Osteoblast (primary cell): ENCODE results near the gene PCED1B. TPM values are rescaled to one million over a fixed set of nuclear protein-coding genes. Genes with fewer than 3 reads are reported as not detected.
A peak's percentile ranks its signal among the peaks of the same experiment; 100 is the strongest.

Experiments used
- DNase-seq: peaks from one replicate; pipeline ENCODE4 v3.0.0; 2011; ENCODE audit warnings: low spot score, mixed read lengths; ENCODE audit not compliant: insufficient read length; ENCODE audit errors: missing footprints
- H2AFZ ChIP-seq: 2 replicates; pipeline ENCODE4 v1.6.0; 2011; ENCODE audit warnings: mild to moderate bottlenecking, low read length
- H3K27ac ChIP-seq: 2 replicates; pipeline ENCODE4 v1.5.1; 2011; ENCODE audit warnings: mild to moderate bottlenecking, low read depth, low read length, moderate library complexity
- H3K27me3 ChIP-seq: 2 replicates; pipeline ENCODE4 v1.6.0; 2012; ENCODE audit warnings: mild to moderate bottlenecking, control low read depth, inconsistent platforms, low read length, moderate library complexity; ENCODE audit not compliant: insufficient read depth
- H3K36me3 ChIP-seq: 2 replicates; pipeline ENCODE4 v1.5.1; 2011; ENCODE audit warnings: mild to moderate bottlenecking, low read length, control low read depth, moderate library complexity; ENCODE audit not compliant: insufficient read depth
- H3K4me1 ChIP-seq: 2 replicates; pipeline ENCODE4 v1.5.1; 2011; ENCODE audit warnings: mild to moderate bottlenecking, low read length, control low read depth, moderate library complexity; ENCODE audit not compliant: insufficient read depth
- H3K4me2 ChIP-seq: 2 replicates; pipeline ENCODE4 v1.6.0; 2011; ENCODE audit warnings: mild to moderate bottlenecking, low read length; ENCODE audit not compliant: insufficient read depth
- H3K4me3 ChIP-seq: fragments of 200-600 bp; sonication (generic); 3 replicates; pipeline ENCODE4 v1.5.1; 2012; ENCODE audit warnings: mild to moderate bottlenecking, low read length, inconsistent platforms; ENCODE audit not compliant: insufficient read depth
- H3K79me2 ChIP-seq: 2 replicates; pipeline ENCODE4 v1.6.0; 2012; ENCODE audit warnings: mild to moderate bottlenecking, low read length, control low read depth, inconsistent platforms; ENCODE audit not compliant: insufficient read depth
- H3K9me3 ChIP-seq: 2 replicates; pipeline ENCODE4 v1.5.1; 2011; ENCODE audit warnings: low read depth, low read length, control low read depth
- H4K20me1 ChIP-seq: 2 replicates; pipeline ENCODE4 v1.6.0; 2012; ENCODE audit warnings: mild to moderate bottlenecking, low read length, control low read depth; ENCODE audit not compliant: insufficient read depth
- total RNA-seq: library from RNA; depleted of rRNA; stranded (reverse); fragments of >200 nt; gene quantifications from 2 replicates; pipeline ENCODE4 v1.2.3, GENCODE V29; 2012
- TF ChIP-seq, protein P1 (sequence below): IDR thresholded peaks from 2 replicates; pipeline ENCODE4 v1.5.1; 2011; ENCODE audit warnings: mild to moderate bottlenecking, low read depth, low read length, moderate library complexity; ENCODE audit errors: extremely low read depth

The PCED1B gene, protein sequence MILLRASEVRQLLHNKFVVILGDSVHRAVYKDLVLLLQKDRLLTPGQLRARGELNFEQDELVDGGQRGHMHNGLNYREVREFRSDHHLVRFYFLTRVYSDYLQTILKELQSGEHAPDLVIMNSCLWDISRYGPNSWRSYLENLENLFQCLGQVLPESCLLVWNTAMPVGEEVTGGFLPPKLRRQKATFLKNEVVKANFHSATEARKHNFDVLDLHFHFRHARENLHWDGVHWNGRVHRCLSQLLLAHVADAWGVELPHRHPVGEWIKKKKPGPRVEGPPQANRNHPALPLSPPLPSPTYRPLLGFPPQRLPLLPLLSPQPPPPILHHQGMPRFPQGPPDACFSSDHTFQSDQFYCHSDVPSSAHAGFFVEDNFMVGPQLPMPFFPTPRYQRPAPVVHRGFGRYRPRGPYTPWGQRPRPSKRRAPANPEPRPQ
- 0.29 and 0.36 TPM in 2 replicates for total RNA-seq

DNA sequence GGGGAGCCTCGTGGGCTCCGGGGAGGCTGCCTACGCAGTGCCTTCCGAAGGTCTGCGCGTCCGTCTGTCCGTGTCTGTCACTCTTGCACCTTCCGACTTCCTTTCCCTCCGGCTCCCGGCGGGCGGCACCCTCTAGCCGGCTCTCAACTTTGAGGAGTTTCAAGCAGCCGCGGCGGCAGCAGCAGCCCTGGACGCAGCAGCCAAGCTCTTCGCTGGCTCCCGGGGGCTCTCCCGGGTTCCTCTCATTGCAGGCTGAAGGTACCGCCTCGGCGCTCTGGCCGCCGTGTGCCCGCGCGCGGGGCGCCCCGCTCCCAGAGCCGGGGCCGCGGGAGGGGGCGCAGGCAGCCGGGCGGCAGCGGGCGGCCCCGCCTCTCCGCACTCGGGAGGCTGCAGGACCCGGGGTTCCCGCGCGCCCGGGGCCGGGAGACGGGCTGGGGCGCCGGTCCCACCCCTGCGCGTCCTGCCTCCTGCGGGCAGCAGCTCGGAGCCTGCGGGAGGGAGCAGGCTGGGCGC is at the start of gene PCED1B, which contains the start of gene AMIGO2:
TSS of gene PCED1B (plus strand) at position 154 of the 513 bp plus-strand sequence. CDS start 155,443 bp downstream, outside the sequence.
TSS of gene AMIGO2 (minus strand) at position 492 of the 513 bp plus-strand sequence. CDS start 957 bp downstream, outside the sequence.
- no peaks in the 10 kb centered on the region for H3K9me3 ChIP-seq
- peak within 1 kb of the TSS; percentile 82 for H3K4me3 ChIP-seq
- peak; percentile 81 for DNase-seq
- TF ChIP-seq, protein P1, sequence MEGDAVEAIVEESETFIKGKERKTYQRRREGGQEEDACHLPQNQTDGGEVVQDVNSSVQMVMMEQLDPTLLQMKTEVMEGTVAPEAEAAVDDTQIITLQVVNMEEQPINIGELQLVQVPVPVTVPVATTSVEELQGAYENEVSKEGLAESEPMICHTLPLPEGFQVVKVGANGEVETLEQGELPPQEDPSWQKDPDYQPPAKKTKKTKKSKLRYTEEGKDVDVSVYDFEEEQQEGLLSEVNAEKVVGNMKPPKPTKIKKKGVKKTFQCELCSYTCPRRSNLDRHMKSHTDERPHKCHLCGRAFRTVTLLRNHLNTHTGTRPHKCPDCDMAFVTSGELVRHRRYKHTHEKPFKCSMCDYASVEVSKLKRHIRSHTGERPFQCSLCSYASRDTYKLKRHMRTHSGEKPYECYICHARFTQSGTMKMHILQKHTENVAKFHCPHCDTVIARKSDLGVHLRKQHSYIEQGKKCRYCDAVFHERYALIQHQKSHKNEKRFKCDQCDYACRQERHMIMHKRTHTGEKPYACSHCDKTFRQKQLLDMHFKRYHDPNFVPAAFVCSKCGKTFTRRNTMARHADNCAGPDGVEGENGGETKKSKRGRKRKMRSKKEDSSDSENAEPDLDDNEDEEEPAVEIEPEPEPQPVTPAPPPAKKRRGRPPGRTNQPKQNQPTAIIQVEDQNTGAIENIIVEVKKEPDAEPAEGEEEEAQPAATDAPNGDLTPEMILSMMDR, result peak; percentile 47
- H3K4me1 ChIP-seq, result peaks cover 56% of the 10 kb centered on the region
- H4K20me1 ChIP-seq, result peaks cover 3% of the 10 kb centered on the region
- H3K27ac ChIP-seq, result peak within 1 kb of the TSS; percentile 92
- H3K79me2 ChIP-seq, result peaks cover 39% of the 10 kb centered on the region
- H3K36me3 ChIP-seq, result peaks cover 12% of the 10 kb centered on the region
- H3K4me2 ChIP-seq, result peak within 1 kb of the TSS; percentile 92
- H3K27me3 ChIP-seq, result no peaks in the 10 kb centered on the region
- peak within 1 kb of the TSS; percentile 90 for H2AFZ ChIP-seq

DNA sequence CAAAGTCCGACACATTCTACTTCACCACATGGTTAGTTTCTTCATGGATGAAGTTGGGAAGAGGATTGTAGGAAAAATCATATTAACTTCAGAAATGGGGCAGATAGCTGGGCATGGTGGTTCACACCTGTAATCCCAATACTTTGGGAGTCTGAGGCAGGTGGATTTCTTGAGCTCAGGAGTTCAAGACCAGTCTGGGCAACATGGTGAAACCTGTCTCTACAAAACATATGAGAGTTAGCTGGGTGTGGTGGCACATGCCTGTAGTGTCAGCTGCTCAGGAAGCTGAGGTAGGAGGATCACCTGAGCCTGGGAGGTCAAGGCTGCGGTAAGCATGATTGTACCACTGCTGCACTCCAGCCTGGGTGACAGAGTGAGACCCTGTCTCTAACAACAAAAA is 49.5 kb upstream of the PCED1B start:
- H3K4me1 ChIP-seq, result peaks cover 12% of the 10 kb centered on the region
- TF ChIP-seq, protein P1, result no peak
- H3K4me2 ChIP-seq, result no peak overlapping the region
- H3K4me3 ChIP-seq, result no peak overlapping the region
- no peak overlapping the region for H3K27ac ChIP-seq
- H2AFZ ChIP-seq, result no peak overlapping the region
- no peaks in the 10 kb centered on the region for H3K36me3 ChIP-seq
- H4K20me1 ChIP-seq, result no peaks in the 10 kb centered on the region
- H3K9me3 ChIP-seq, result no peaks in the 10 kb centered on the region
- H3K79me2 ChIP-seq, result no peaks in the 10 kb centered on the region
- H3K27me3 ChIP-seq, result no peaks in the 10 kb centered on the region
- DNase-seq, result no peak

DNA sequence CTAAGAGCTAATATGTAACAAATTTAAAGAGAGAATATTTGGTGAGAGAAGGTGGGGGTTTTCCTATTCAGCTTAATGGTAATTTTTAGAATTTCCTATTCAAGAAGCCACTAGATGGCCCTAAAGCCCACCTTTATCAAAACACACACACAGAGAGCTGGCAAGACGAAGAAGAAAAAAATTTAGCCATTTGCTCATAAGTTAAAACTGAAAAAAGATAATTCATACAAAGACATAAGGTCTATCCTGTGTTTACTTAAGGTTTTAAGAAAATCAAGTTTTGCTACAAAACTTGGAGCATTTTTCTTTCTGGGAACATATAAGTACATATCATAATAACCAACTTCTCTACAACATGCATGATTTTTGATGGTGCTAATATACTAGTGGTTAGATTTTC is 46.8 kb upstream of the PCED1B start:
- Histone ChIP-seq H3K27ac (no peak overlapping the region), H3K4me3 (no peak overlapping the region), H3K36me3 (no peaks in the 10 kb centered on the region), H3K27me3 (no peaks in the 10 kb centered on the region), H2AFZ (peak overlapping the region; percentile 49), H3K9me3 (no peaks in the 10 kb centered on the region), H4K20me1 (no peaks in the 10 kb centered on the region), H3K4me1 (peaks cover 12% of the 10 kb centered on the region), H3K4me2 (peak overlapping the region; percentile 15), H3K79me2 (no peaks in the 10 kb centered on the region)
- TF ChIP-seq, protein P1, result peak; percentile 57
- peak; percentile 39 for DNase-seq

DNA sequence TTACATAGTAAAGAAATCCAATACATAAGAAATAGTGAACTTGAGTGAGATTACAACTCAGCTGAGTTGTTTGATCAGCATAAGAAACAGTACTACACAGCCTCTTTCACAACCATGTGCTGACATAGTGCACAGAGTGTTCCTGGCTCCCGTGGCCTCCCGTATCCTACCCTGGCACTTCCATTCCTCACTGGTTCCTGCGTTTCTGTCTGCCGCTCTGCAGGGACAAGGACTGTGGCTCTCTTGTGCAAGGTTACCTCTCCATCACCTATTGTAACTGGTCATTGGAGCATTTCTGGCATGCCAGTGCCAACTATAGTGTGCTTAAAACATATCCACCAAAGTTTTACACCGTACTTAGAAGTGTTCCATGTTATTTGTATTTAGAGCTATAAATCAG is 46.3 kb upstream of the PCED1B start:
- Histone ChIP-seq H3K9me3 (no peaks in the 10 kb centered on the region), H3K79me2 (no peaks in the 10 kb centered on the region), H2AFZ (peak overlapping the region; percentile 49), H3K4me2 (peak overlapping the region; percentile 15), H3K4me1 (peaks cover 12% of the 10 kb centered on the region), H3K27me3 (no peaks in the 10 kb centered on the region), H3K4me3 (no peak overlapping the region), H4K20me1 (no peaks in the 10 kb centered on the region), H3K36me3 (no peaks in the 10 kb centered on the region), H3K27ac (no peak overlapping the region)
- DNase-seq, result no peak
- TF ChIP-seq, protein P1, result no peak
